Activated CD8-positive, alpha-beta memory T cell treated with anti-CD3 and anti-CD28 coated beads, Interleukin-2, amount 50 U/mL, for 1 hour (primary cell): ENCODE measurements around the gene RTL9.
A peak's percentile ranks its signal among the peaks of the same experiment; 100 is the strongest.
"Not testable (repeated sequence)": the region's sequence is repeated elsewhere in the genome, so short reads cannot be mapped to it uniquely, and the experiment has no call there.

Experiments
- DNase-seq: peaks from one replicate; pipeline ENCODE4 v3.0.0-alpha.2; 2020; ENCODE audit errors: extremely low read depth

Gene RTL9

DNA sequence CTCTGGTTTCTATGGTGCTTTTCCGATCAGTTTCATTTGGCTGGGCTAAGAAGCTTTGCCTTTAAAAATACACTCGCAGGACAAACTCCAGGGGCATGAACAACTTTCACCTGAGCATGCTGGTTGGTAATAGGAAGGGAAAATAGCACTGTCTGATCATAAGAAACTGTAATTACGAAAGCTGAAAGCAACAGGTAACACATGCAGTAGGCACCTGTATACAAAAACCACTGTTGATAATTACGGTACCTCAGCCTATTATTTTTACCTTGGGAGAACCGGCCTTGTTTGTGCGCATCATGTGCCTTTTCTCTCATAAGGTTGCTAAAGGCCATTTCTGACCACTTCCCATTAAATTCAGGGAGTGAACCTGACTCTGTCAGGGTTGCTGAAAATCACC is 45.7 kb downstream of the RTL9 start:
- DNase-seq, result no peak

DNA sequence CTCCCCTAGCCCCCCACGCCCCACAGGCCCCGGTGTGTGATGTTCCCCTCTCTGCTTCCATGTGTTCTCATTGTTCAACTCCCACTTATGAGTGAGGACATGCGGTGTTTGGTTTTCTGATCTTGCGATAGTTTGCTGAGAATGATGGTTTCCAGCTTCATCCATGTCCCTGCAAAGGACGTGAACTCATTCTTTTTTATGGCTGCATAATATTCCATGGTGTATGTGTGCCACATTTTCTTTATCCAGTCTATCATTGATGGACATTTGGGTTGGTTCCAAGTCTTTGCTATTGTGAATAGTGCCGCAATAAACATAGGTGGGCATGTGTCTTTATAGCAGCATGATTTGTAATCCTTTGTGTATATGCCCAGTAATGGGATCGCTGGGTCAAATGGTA is 47.6 kb downstream of the RTL9 start:
- DNase-seq, result not testable (repeated sequence)

DNA sequence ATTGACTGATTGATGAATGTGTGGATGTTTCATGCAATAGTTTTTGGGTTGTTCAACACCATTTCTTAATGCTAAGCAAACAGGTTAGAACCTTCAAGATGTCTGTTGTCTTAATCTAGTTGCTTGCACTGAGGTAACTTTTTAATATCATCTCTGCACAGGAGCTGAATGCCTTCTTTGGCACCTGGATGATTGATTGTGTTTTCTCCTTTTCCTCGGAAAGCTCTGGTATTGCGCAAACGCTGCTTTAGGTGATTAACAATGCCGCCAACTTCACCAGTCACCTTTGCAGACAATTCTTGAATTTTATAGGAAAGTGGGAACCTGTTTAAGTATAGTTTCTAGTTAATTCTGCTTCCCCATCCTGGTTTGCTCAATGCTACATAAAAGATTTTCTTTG is 48.2 kb downstream of the RTL9 start:
- DNase-seq, result no peak

DNA sequence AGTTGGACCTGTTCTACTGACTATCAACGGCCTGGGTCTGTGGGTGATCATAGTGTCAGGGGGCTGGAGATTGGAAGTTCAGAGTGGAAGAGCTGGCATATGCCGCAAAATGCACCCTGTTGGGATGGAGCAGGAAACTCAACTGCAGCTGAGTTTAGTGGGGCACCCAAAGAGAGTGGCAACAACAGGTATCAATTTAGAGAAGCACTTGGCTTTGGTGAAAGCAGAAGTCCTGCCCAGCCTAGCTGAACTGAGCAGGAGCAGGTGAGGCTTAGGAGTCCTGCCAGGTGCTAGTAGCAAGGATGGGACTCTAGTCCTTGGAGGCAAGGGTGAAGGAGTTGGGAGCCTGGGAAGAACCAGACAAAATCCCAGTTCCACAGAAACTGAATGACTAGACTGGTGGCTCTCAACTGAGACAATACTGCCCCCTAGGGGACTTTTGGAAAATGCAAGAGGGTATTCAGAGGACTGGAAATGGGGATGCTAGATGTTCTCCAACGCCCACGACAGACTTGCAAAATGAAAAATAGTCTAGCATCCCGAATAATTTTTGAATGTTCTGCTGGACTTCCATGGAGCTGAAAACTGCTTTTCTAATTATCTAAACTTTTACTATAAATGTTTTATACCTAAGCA is 49.4 kb downstream of the RTL9 start:
- peak; percentile 10 for DNase-seq
